ENCODE measurements around the gene PHACTR1. TPM values are rescaled to one million over a fixed set of nuclear protein-coding genes. Genes with fewer than 3 reads are reported as not detected.
A peak's percentile ranks its signal among the peaks of the same experiment; 100 is the strongest.

Gene PHACTR1
- polyA plus RNA-seq (2011; rRNA removed): not detected in 2 replicates
- polyA plus RNA-seq (2012; cell fraction: cytosol; rRNA removed): not detected in 2 replicates
- polyA plus RNA-seq (2012; cell fraction: nucleus; rRNA removed): 0.01 TPM in 1 of 2 replicates, not detected in the other
- polyA plus RNA-seq (2017; fragmentation: RNase III; extraction: RNeasy Plus Mini Kit Qiagen cat#74134 plus additional on column Dnase treatment): 0.07 TPM in 1 of 3 replicates, not detected in the others
- polyA minus RNA-seq (2011; rRNA and poly(A)+ RNA removed): not detected in 2 replicates

DNA sequence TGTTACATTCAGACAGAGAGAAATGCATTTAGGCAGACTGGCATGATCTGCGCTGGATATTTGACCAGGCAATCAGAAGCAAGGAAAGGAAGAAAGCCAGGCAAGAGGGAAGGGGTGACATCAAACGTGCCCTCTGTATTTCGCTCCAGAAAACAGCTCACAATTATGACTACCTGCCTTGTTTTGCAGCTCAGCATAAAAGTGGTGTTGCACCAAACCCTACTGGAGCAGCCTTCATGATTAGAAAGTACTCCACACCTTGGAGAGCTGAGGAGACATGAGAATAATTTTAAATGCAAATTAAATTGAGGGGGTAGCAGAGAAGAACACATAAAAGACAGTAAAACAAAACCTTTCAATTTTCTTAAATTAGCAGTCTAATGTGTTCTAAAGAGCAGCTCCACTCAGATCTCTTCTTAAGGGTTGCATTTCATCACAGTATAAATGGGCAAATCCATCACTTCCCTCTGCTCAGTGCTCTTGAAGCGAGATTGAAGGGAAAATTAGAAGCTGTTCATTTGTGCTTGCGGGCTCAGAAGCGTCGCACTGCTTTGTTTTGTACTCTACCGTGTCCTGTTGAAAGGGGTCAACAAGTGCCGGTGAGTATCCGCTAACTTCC, at the start of gene PHACTR1:
PHACTR1 (plus strand) TSS at position 470 of the 619 bp plus-strand sequence.
- POLR2A ChIA-PET: no interaction called here
- ATAC-seq (no peak), FAIRE-seq (no peak), DNase-seq (ENCODE audit: low read depth in 1 of 2, low spot score in 1 of 2) (no peak)
- Histone ChIP-seq H3K27ac (no peak within 1 kb of the TSS), H3K4me1 (no peaks in the 10 kb centered on the region), H3K9me3 (no peaks in the 10 kb centered on the region), H3K4me3 (no peak within 1 kb of the TSS), H3K4me2 (peak within 1 kb of the TSS; percentile 23)
- CTCF ChIA-PET: no interaction called here
- TF ChIP-seq, protein P1, sequence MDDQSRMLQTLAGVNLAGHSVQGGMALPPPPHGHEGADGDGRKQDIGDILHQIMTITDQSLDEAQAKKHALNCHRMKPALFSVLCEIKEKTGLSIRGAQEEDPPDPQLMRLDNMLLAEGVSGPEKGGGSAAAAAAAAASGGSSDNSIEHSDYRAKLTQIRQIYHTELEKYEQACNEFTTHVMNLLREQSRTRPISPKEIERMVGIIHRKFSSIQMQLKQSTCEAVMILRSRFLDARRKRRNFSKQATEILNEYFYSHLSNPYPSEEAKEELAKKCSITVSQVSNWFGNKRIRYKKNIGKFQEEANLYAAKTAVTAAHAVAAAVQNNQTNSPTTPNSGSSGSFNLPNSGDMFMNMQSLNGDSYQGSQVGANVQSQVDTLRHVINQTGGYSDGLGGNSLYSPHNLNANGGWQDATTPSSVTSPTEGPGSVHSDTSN (IDR thresholded peaks at IDR 0.05): no peak
- TF ChIP-seq MYC (IDR thresholded peaks at IDR 0.05; ENCODE audit: borderline replicate concordance, low read length) (no peak), CEBPB (IDR thresholded peaks at IDR 0.05) (no peak), CBX8 (IDR thresholded peaks at IDR 0.05) (no peak), PHF8 (IDR thresholded peaks at IDR 0.05; ENCODE audit: borderline replicate concordance, low read depth) (no peak), HOXA7 (CRISPR knock-in tag; IDR thresholded peaks at IDR 0.05) (no peak), NPAS2 (CRISPR knock-in tag; IDR thresholded peaks at IDR 0.05; ENCODE audit: borderline replicate concordance) (no peak), EP300 (IDR thresholded peaks at IDR 0.05) (no peak), TP53 (CRISPR knock-in tag; IDR thresholded peaks at IDR 0.05) (no peak), JUNB (IDR thresholded peaks at IDR 0.05) (no peak), RCOR1 (IDR thresholded peaks at IDR 0.05; ENCODE audit: low read depth, low read length) (no peak), NR3C1 (IDR thresholded peaks at IDR 0.05) (no peak), GATA3 (IDR thresholded peaks at IDR 0.05; ENCODE audit: borderline replicate concordance) (no peak), ZC3H11A (IDR thresholded peaks at IDR 0.05) (no peak), CHD4 (IDR thresholded peaks at IDR 0.05; ENCODE audit: borderline replicate concordance) (no peak)
- TF ChIP-seq, protein P2, sequence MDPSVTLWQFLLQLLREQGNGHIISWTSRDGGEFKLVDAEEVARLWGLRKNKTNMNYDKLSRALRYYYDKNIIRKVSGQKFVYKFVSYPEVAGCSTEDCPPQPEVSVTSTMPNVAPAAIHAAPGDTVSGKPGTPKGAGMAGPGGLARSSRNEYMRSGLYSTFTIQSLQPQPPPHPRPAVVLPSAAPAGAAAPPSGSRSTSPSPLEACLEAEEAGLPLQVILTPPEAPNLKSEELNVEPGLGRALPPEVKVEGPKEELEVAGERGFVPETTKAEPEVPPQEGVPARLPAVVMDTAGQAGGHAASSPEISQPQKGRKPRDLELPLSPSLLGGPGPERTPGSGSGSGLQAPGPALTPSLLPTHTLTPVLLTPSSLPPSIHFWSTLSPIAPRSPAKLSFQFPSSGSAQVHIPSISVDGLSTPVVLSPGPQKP (IDR thresholded peaks at IDR 0.05; ENCODE audit: low read depth, low read length): no peak
- TF ChIP-seq, protein P3, sequence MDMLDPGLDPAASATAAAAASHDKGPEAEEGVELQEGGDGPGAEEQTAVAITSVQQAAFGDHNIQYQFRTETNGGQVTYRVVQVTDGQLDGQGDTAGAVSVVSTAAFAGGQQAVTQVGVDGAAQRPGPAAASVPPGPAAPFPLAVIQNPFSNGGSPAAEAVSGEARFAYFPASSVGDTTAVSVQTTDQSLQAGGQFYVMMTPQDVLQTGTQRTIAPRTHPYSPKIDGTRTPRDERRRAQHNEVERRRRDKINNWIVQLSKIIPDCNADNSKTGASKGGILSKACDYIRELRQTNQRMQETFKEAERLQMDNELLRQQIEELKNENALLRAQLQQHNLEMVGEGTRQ (IDR thresholded peaks at IDR 0.05): no peak
- 58% methylated on average over 10 of the region's 10 CpGs for WGBS (ENCODE audit: missing lambda C conversion rate)

DNA sequence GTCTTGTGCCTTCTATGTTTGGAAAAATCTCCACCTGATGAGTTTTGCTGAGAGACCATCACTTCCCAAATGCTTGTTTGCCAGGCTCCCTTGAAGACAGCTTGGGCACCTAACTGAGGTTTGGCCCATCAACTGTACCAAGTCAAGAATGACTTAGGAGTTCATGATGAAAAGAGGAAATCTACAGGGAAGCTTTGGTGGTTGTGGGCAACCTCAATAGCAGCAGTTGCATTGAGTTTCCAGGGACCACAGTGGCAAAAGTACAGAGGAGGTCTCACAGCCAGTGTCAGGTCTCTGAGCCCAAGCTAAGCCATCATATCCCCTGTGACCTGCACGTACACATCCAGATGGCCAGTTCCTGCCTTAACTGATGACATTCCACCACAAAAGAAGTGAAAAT, 49.7 kb upstream of the PHACTR1 start:
- 58% methylated on average over 1 of the region's 1 CpG for WGBS (ENCODE audit: missing lambda C conversion rate)
- H3K4me1 ChIP-seq: no peaks in the 10 kb centered on the region
- TF ChIP-seq MYC (IDR thresholded peaks at IDR 0.05; ENCODE audit: borderline replicate concordance, low read length): no peak
- H3K9me3 ChIP-seq: no peaks in the 10 kb centered on the region
- DNase-seq (ENCODE audit: low read depth in 1 of 2, low spot score in 1 of 2): no peak
- H3K27ac ChIP-seq: no peak overlapping the region
- no peak overlapping the region for H3K4me3 ChIP-seq
- no peak for FAIRE-seq
- no peak overlapping the region for H3K4me2 ChIP-seq
- ChIA-PET CTCF (no interaction called here), POLR2A (no interaction called here)
- ATAC-seq: no peak

- no peak overlapping the region for H3K27ac ChIP-seq
- TF ChIP-seq HDAC2 (IDR thresholded peaks at IDR 0.05) (no peak), PHF8 (IDR thresholded peaks at IDR 0.05; ENCODE audit: borderline replicate concordance, low read depth) (no peak), SREBF2 (IDR thresholded peaks at IDR 0.05) (no peak), EP300 (IDR thresholded peaks at IDR 0.05) (no peak), TFCP2L1 (CRISPR knock-in tag; IDR thresholded peaks at IDR 0.05) (no peak)
- TF ChIP-seq, protein P4, sequence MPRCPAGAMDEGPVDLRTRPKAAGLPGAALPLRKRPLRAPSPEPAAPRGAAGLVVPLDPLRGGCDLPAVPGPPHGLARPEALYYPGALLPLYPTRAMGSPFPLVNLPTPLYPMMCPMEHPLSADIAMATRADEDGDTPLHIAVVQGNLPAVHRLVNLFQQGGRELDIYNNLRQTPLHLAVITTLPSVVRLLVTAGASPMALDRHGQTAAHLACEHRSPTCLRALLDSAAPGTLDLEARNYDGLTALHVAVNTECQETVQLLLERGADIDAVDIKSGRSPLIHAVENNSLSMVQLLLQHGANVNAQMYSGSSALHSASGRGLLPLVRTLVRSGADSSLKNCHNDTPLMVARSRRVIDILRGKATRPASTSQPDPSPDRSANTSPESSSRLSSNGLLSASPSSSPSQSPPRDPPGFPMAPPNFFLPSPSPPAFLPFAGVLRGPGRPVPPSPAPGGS (IDR thresholded peaks at IDR 0.05): no peak
- TF ChIP-seq, protein P5, sequence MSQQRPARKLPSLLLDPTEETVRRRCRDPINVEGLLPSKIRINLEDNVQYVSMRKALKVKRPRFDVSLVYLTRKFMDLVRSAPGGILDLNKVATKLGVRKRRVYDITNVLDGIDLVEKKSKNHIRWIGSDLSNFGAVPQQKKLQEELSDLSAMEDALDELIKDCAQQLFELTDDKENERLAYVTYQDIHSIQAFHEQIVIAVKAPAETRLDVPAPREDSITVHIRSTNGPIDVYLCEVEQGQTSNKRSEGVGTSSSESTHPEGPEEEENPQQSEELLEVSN (IDR thresholded peaks at IDR 0.05; ENCODE audit: borderline replicate concordance, low read depth): no peak
- no peak overlapping the region for H3K4me3 ChIP-seq
- CTCF ChIA-PET: no interaction called here
- ATAC-seq (no peak), FAIRE-seq (no peak), DNase-seq (ENCODE audit: low read depth in 1 of 2, low spot score in 1 of 2) (no peak)
- H3K9me3 ChIP-seq: no peaks in the 10 kb centered on the region
- POLR2A ChIA-PET: no interaction called here
- H3K4me1 ChIP-seq: no peaks in the 10 kb centered on the region
- no peak overlapping the region for H3K4me2 ChIP-seq
- WGBS (ENCODE audit: missing lambda C conversion rate): 24% methylated on average over 5 of the region's 5 CpGs
Measured at GRCh38 chr6:12675931-12676330, 40.6 kb upstream of the PHACTR1 start.

Measured in A549 (cell line).